Esophagus muscularis mucosa (tissue), 4 donors: ENCODE results near the gene CRACDL.
"Not testable (repeated sequence)": the region's sequence is repeated elsewhere in the genome, so short reads cannot be mapped to it uniquely, and the experiment has no call there.

ENCODE experiments used
- CTCF ChIP-seq, 3 experiments: fragments of 200-600 bp in 2 of 3; fragments of 450-650 bp in 1 of 3; sonication (generic) in 2 of 3; IDR thresholded peaks; one replicate each; pipeline ENCODE4 v1.5.1; 2017 to 2019; ENCODE audit warnings: antibody characterized with exemption in 3 of 3, mild to moderate bottlenecking in 2 of 3, moderate library complexity in 1 of 3
- EP300 ChIP-seq: sonication (generic); formaldehyde crosslinking; IDR thresholded peaks from one replicate; pipeline ENCODE4 v1.6.1; 2017; ENCODE audit warnings: antibody characterized with exemption
- POLR2A ChIP-seq: fragments of 450-650 bp; IDR thresholded peaks from one replicate; pipeline ENCODE4 v1.6.1; 2017; ENCODE audit warnings: antibody characterized with exemption, moderate library complexity, mild to moderate bottlenecking, low read depth
- POLR2AphosphoS5 ChIP-seq, 2 donors: sonication (generic); formaldehyde crosslinking; IDR thresholded peaks; one replicate each; pipeline ENCODE4 v1.6.1; 2017; ENCODE audit warnings: antibody characterized with exemption in 2 of 2

- not testable (repeated sequence) for TF ChIP-seq POLR2AphosphoS5 (IDR thresholded peaks at IDR 0.05); EP300; CTCF (IDR thresholded peaks at IDR 0.05); POLR2A
Measured at GRCh38 chr2:98877658-98878057, 58.4 kb downstream of the CRACDL start.
